ENCODE results near the gene C6orf47. TPM values are rescaled to one million over a fixed set of nuclear protein-coding genes. Genes with fewer than 3 reads are reported as not detected.

Gene C6orf47
- total and polyA plus RNA-seq, 2 experiments from 2014 or later: 19.4 to 20.3 TPM

GRCh38 chr6:31701666-31702404 lies 41.3 kb upstream of the C6orf47 start:
- 25 to 29% methylated on average over 7 of the region's 7 CpGs for WGBS, 2 experiments (ENCODE audit: low coverage in 1 of 2, low lambda C conversion rate in 2 of 2, missing lambda C conversion rate in 2 of 2)

GRCh38 chr6:31700740-31701401 lies 40.3 kb upstream of the C6orf47 start:
- Histone ChIP-seq H3K9ac (peak overlapping the region; percentile 86; the same call in 1 of the 2 replicates), H3K4me1 (ENCODE audit: insufficient read depth) (peaks cover 8% of the 10 kb centered on the region), H3K36me3 (ENCODE audit: low read depth) (peaks cover 6% of the 10 kb centered on the region; the same call in 1 of the 2 replicates), H3K9me2 (ENCODE audit: insufficient read depth) (no peaks in the 10 kb centered on the region), H3K4me3 (no peak overlapping the region), H3K4me2 (ENCODE audit: unreplicated experiment) (no peak overlapping the region), H3K27ac (no peak overlapping the region), H3K27me3 (replicated peaks; ENCODE audit: insufficient read depth) (no peaks in the 10 kb centered on the region), H3K9me3 (ENCODE audit: low read depth) (no peaks in the 10 kb centered on the region), H2AFZ (no peak overlapping the region), H3K79me2 (ENCODE audit: insufficient read depth) (peaks cover 36% of the 10 kb centered on the region), H3F3A (ENCODE audit: insufficient read depth) (no peaks in the 10 kb centered on the region), H4K20me1 (ENCODE audit: insufficient read depth) (no peaks in the 10 kb centered on the region)
- 83 to 88% methylated on average over 5 of the region's 5 CpGs for WGBS, 2 experiments (ENCODE audit: low coverage in 1 of 2, low lambda C conversion rate in 2 of 2, missing lambda C conversion rate in 2 of 2)
- TF ChIP-seq EZH2 (IDR thresholded peaks at IDR 0.05; ENCODE audit: insufficient read depth, poor library complexity, severe bottlenecking) (no peak), EZH2phosphoT487 (IDR thresholded peaks at IDR 0.05; ENCODE audit: insufficient read depth, low read depth) (no peak)
- DNase-seq: no peak
- in situ Hi-C loops (cut with MboI): no loop called here

More at GRCh38 chr6:31701666-31702404, 41.3 kb upstream of the C6orf47 start:
- H2AFZ ChIP-seq: peak overlapping the region; percentile 96
- in situ Hi-C loops (cut with MboI): no loop called here
- H3K9ac ChIP-seq: peak overlapping the region; percentile 86
- peak; percentile 56 for DNase-seq
- H3K9me2 ChIP-seq (ENCODE audit: insufficient read depth): no peaks in the 10 kb centered on the region
- TF ChIP-seq EZH2phosphoT487 (IDR thresholded peaks at IDR 0.05; ENCODE audit: insufficient read depth, low read depth) (no peak), EZH2 (IDR thresholded peaks at IDR 0.05; ENCODE audit: insufficient read depth, poor library complexity, severe bottlenecking) (no peak)
- no peaks in the 10 kb centered on the region for H4K20me1 ChIP-seq (ENCODE audit: insufficient read depth)
- no peaks in the 10 kb centered on the region for H3K27me3 ChIP-seq (replicated peaks; ENCODE audit: insufficient read depth)
- H3K4me1 ChIP-seq (ENCODE audit: insufficient read depth): peaks cover 8% of the 10 kb centered on the region
- H3K79me2 ChIP-seq (ENCODE audit: insufficient read depth): peaks cover 36% of the 10 kb centered on the region
- H3K36me3 ChIP-seq (ENCODE audit: low read depth): peaks cover 6% of the 10 kb centered on the region; the same call in 1 of the 2 replicates
- no peaks in the 10 kb centered on the region for H3F3A ChIP-seq (ENCODE audit: insufficient read depth)
- H3K4me3 ChIP-seq: peak overlapping the region; percentile 96
- peak overlapping the region; percentile 90 for H3K27ac ChIP-seq
- H3K4me2 ChIP-seq (ENCODE audit: unreplicated experiment): peak overlapping the region; percentile 99
- no peaks in the 10 kb centered on the region for H3K9me3 ChIP-seq (ENCODE audit: low read depth)

- WGBS, 2 experiments (ENCODE audit: low coverage in 1 of 2, low lambda C conversion rate in 2 of 2, missing lambda C conversion rate in 2 of 2): 61 to 62% methylated on average over 3 of the region's 3 CpGs
- no peaks in the 10 kb centered on the region for H3K9me3 ChIP-seq (ENCODE audit: low read depth)
- H3K9me2 ChIP-seq (ENCODE audit: insufficient read depth): no peaks in the 10 kb centered on the region
- no peaks in the 10 kb centered on the region for H3F3A ChIP-seq (ENCODE audit: insufficient read depth)
- H3K27me3 ChIP-seq (replicated peaks; ENCODE audit: insufficient read depth): no peaks in the 10 kb centered on the region
- no peak overlapping the region for H3K9ac ChIP-seq
- no peak overlapping the region for H2AFZ ChIP-seq
- peaks cover 8% of the 10 kb centered on the region for H3K4me1 ChIP-seq (ENCODE audit: insufficient read depth)
- no peak overlapping the region for H3K4me2 ChIP-seq (ENCODE audit: unreplicated experiment)
- H3K4me3 ChIP-seq: no peak overlapping the region
- peaks cover 34% of the 10 kb centered on the region for H3K79me2 ChIP-seq (ENCODE audit: insufficient read depth)
- no peak for TF ChIP-seq EZH2phosphoT487 (IDR thresholded peaks at IDR 0.05; ENCODE audit: insufficient read depth, low read depth)
- TF ChIP-seq EZH2 (IDR thresholded peaks at IDR 0.05; ENCODE audit: insufficient read depth, poor library complexity, severe bottlenecking): no peak
- no peak for DNase-seq
- peaks cover 13% of the 10 kb centered on the region; the same call in 1 of the 2 replicates for H3K36me3 ChIP-seq (ENCODE audit: low read depth)
- in situ Hi-C loops (cut with MboI): no loop called here
- H3K27ac ChIP-seq: no peak overlapping the region
- no peaks in the 10 kb centered on the region for H4K20me1 ChIP-seq (ENCODE audit: insufficient read depth)
Observed at GRCh38 chr6:31697555-31697954, 37.0 kb upstream of the C6orf47 start.

GRCh38 chr6:31693535-31693934 lies 33.0 kb upstream of the C6orf47 start:
- no peak for TF ChIP-seq EZH2 (IDR thresholded peaks at IDR 0.05; ENCODE audit: insufficient read depth, poor library complexity, severe bottlenecking)
- no peak for TF ChIP-seq EZH2phosphoT487 (IDR thresholded peaks at IDR 0.05; ENCODE audit: insufficient read depth, low read depth)
- in situ Hi-C loops (cut with MboI): no loop called here
- no peak overlapping the region for H3K4me3 ChIP-seq
- H3F3A ChIP-seq (ENCODE audit: insufficient read depth): no peaks in the 10 kb centered on the region
- H3K9me3 ChIP-seq (ENCODE audit: low read depth): no peaks in the 10 kb centered on the region
- H3K9ac ChIP-seq: no peak overlapping the region
- H3K79me2 ChIP-seq (ENCODE audit: insufficient read depth): no peaks in the 10 kb centered on the region
- no peak overlapping the region for H2AFZ ChIP-seq
- H4K20me1 ChIP-seq (ENCODE audit: insufficient read depth): no peaks in the 10 kb centered on the region
- no peak overlapping the region for H3K27ac ChIP-seq
- no peaks in the 10 kb centered on the region for H3K27me3 ChIP-seq (replicated peaks; ENCODE audit: insufficient read depth)
- peaks cover 13% of the 10 kb centered on the region; the same call in 1 of the 2 replicates for H3K36me3 ChIP-seq (ENCODE audit: low read depth)
- H3K9me2 ChIP-seq (ENCODE audit: insufficient read depth): no peaks in the 10 kb centered on the region
- 89 to 91% methylated on average over 6 of the region's 6 CpGs for WGBS, 2 experiments (ENCODE audit: low coverage in 1 of 2, low lambda C conversion rate in 2 of 2, missing lambda C conversion rate in 2 of 2)
- H3K4me1 ChIP-seq (ENCODE audit: insufficient read depth): no peaks in the 10 kb centered on the region
- no peak for DNase-seq
- no peak overlapping the region for H3K4me2 ChIP-seq (ENCODE audit: unreplicated experiment)

All from GM23248 (cell line).